ENCODE data around the gene UBE4A. TPM values are rescaled to one million over a fixed set of nuclear protein-coding genes. Genes with fewer than 3 reads are reported as not detected.

Gene UBE4A
- total RNA-seq, 2 experiments from 2014 or later, result 40.1 to 43.0 TPM

- no peaks in the 10 kb centered on the region for H3K27me3 ChIP-seq (ENCODE audit: control insufficient read depth in 1 of 2, insufficient read depth in 2 of 2, low read length in 2 of 2)
- POLR2A ChIA-PET, result no interaction called here
- H3K27ac ChIP-seq (ENCODE audit: low read depth in 1 of 2, low read length in 2 of 2), result no peak overlapping the region
- no peaks in the 10 kb centered on the region for H3K9me3 Mint-ChIP-seq
- DNase-seq, result no peak
- no peak overlapping the region for H3K27ac Mint-ChIP-seq
- ATAC-seq (ENCODE audit: poor library complexity), result no peak
- H3K36me3 Mint-ChIP-seq (ENCODE audit: low read depth), result peaks cover 96% of the 10 kb centered on the region
- H3K27me3 Mint-ChIP-seq, result no peaks in the 10 kb centered on the region
- no peaks in the 10 kb centered on the region for H3K9me3 ChIP-seq (ENCODE audit: control insufficient read depth in 1 of 2, insufficient read depth in 1 of 2, low read length in 2 of 2)
- no peaks in the 10 kb centered on the region for H3K4me1 ChIP-seq (ENCODE audit: insufficient read depth, low read length)
- H3K4me3 Mint-ChIP-seq, result no peak overlapping the region
- TF ChIP-seq CTCF (IDR thresholded peaks at IDR 0.05), result no peak
- intact Hi-C loops (cut with DNase I, micrococcal nuclease), result no loop called here
- no peaks in the 10 kb centered on the region for H3K4me1 Mint-ChIP-seq (ENCODE audit: low read depth)
- H3K4me3 ChIP-seq (ENCODE audit: low read length), result no peak overlapping the region
- CTCF ChIA-PET, result interaction anchor here (1.4 kb wide), 1 partner anchor 29 kb away, joined by 3 read pairs; the partner anchor contains the start of gene ATP5MG
- peaks cover 100% of the 10 kb centered on the region for H3K36me3 ChIP-seq (ENCODE audit: insufficient read depth, low read length)
Observed at GRCh38 chr11:118373263-118373662, 13.9 kb downstream of the UBE4A start.

GRCh38 chr11:118373871-118374270 lies 14.5 kb downstream of the UBE4A start:
- intact Hi-C loops (cut with DNase I, micrococcal nuclease), result no loop called here
- ATAC-seq (ENCODE audit: poor library complexity) (no peak), DNase-seq (no peak)
- Histone ChIP-seq H3K27me3 (ENCODE audit: control insufficient read depth in 1 of 2, insufficient read depth in 2 of 2, low read length in 2 of 2) (no peaks in the 10 kb centered on the region), H3K36me3 (ENCODE audit: insufficient read depth, low read length) (peaks cover 100% of the 10 kb centered on the region), H3K27ac (ENCODE audit: low read depth in 1 of 2, low read length in 2 of 2) (no peak overlapping the region), H3K4me1 (ENCODE audit: insufficient read depth, low read length) (no peaks in the 10 kb centered on the region), H3K4me3 (ENCODE audit: low read length) (no peak overlapping the region), H3K9me3 (ENCODE audit: control insufficient read depth in 1 of 2, insufficient read depth in 1 of 2, low read length in 2 of 2) (no peaks in the 10 kb centered on the region)
- peaks cover 96% of the 10 kb centered on the region for H3K36me3 Mint-ChIP-seq (ENCODE audit: low read depth)
- H3K4me3 Mint-ChIP-seq, result no peak overlapping the region
- H3K27me3 Mint-ChIP-seq, result no peaks in the 10 kb centered on the region
- ChIA-PET CTCF (interaction anchor here (1.4 kb wide), 1 partner anchor 28 kb away, joined by 3 read pairs; the partner anchor contains the start of gene ATP5MG), POLR2A (no interaction called here)
- H3K4me1 Mint-ChIP-seq (ENCODE audit: low read depth), result no peaks in the 10 kb centered on the region
- no peaks in the 10 kb centered on the region for H3K9me3 Mint-ChIP-seq
- no peak overlapping the region for H3K27ac Mint-ChIP-seq
- TF ChIP-seq CTCF (IDR thresholded peaks at IDR 0.05), result no peak

- intact Hi-C loops (cut with DNase I, micrococcal nuclease), result no loop called here
- TF ChIP-seq CTCF (IDR thresholded peaks at IDR 0.05), result no peak
- Histone ChIP-seq H3K9me3 (ENCODE audit: control insufficient read depth in 1 of 2, insufficient read depth in 1 of 2, low read length in 2 of 2) (no peaks in the 10 kb centered on the region), H3K27ac (ENCODE audit: low read depth in 1 of 2, low read length in 2 of 2) (no peak overlapping the region), H3K4me1 (ENCODE audit: insufficient read depth, low read length) (no peaks in the 10 kb centered on the region), H3K27me3 (ENCODE audit: control insufficient read depth in 1 of 2, insufficient read depth in 2 of 2, low read length in 2 of 2) (no peaks in the 10 kb centered on the region), H3K4me3 (ENCODE audit: low read length) (no peak overlapping the region), H3K36me3 (ENCODE audit: insufficient read depth, low read length) (peaks cover 100% of the 10 kb centered on the region)
- Mint-ChIP-seq H3K36me3 (ENCODE audit: low read depth) (peaks cover 96% of the 10 kb centered on the region), H3K4me1 (ENCODE audit: low read depth) (no peaks in the 10 kb centered on the region), H3K4me3 (no peak overlapping the region), H3K9me3 (no peaks in the 10 kb centered on the region), H3K27me3 (no peaks in the 10 kb centered on the region), H3K27ac (no peak overlapping the region)
- DNase-seq (no peak), ATAC-seq (ENCODE audit: poor library complexity) (no peak)
- POLR2A ChIA-PET, result interaction anchor here (0.6 kb wide), 1 partner anchor 46 kb away, joined by 3 read pairs; no protein-coding TSS in a partner anchor
- CTCF ChIA-PET, result no interaction called here
Observed at GRCh38 chr11:118374729-118375128, 15.3 kb downstream of the UBE4A start.
